Trophoblast cell (in vitro differentiated cells and primary cell): ENCODE measurements around the gene ARHGEF12.

Source experiments
- DNase-seq, 2 donors: peaks; one replicate each; pipeline ENCODE4 v3.0.0-alpha.2; 2016
- H2AFZ ChIP-seq: 2 replicates; pipeline ENCODE4 v1.6.1; 2013; ENCODE audit warnings: low read length, moderate library complexity, mild to moderate bottlenecking; ENCODE audit not compliant: insufficient read depth, poor library complexity
- H2AK5ac ChIP-seq: 2 replicates; pipeline ENCODE4 v1.6.1; 2013; ENCODE audit warnings: mild to moderate bottlenecking, low read length
- H2BK120ac ChIP-seq: 2 replicates; pipeline ENCODE4 v1.6.1; 2013; ENCODE audit warnings: low read length, mild to moderate bottlenecking, moderate library complexity; ENCODE audit not compliant: insufficient read depth, poor library complexity
- H2BK12ac ChIP-seq: 2 replicates; pipeline ENCODE4 v1.6.1; 2013; ENCODE audit warnings: mild to moderate bottlenecking, low read length, moderate library complexity
- H2BK5ac ChIP-seq: 2 replicates; pipeline ENCODE4 v1.6.1; 2013; ENCODE audit warnings: low read length, low read depth, moderate library complexity, mild to moderate bottlenecking; ENCODE audit not compliant: poor library complexity
- H3K14ac ChIP-seq: 2 replicates; pipeline ENCODE4 v1.6.1; 2013; ENCODE audit warnings: mild to moderate bottlenecking, low read length
- H3K18ac ChIP-seq: 2 replicates; pipeline ENCODE4 v1.6.1; 2013; ENCODE audit warnings: mild to moderate bottlenecking, low read length
- H3K23ac ChIP-seq: 2 replicates; pipeline ENCODE4 v1.6.1; 2013; ENCODE audit warnings: low read length
- H3K27ac ChIP-seq: 2 replicates; pipeline ENCODE4 v1.5.1; 2013; ENCODE audit warnings: low read depth, mild to moderate bottlenecking, inconsistent platforms, low read length, moderate library complexity
- H3K27me3 ChIP-seq: 2 replicates; pipeline ENCODE4 v1.6.1; 2013; ENCODE audit warnings: inconsistent platforms, mild to moderate bottlenecking, low read length, moderate library complexity; ENCODE audit not compliant: insufficient read depth
- H3K36me3 ChIP-seq, 2 experiments: 1 replicate in 1 of 2; 2 replicates in 1 of 2; pipeline ENCODE4 v1.6.1; 2013; ENCODE audit warnings: low read length in 2 of 2, mild to moderate bottlenecking in 2 of 2, moderate library complexity in 1 of 2; ENCODE audit not compliant: insufficient read depth in 2 of 2, control insufficient read depth in 1 of 2
- H3K4ac ChIP-seq: 2 replicates; pipeline ENCODE4 v1.6.1; 2013; ENCODE audit warnings: low read depth, mild to moderate bottlenecking, low read length, moderate library complexity
- H3K4me1 ChIP-seq, 2 experiments: 1 replicate in 1 of 2; 2 replicates in 1 of 2; pipeline ENCODE4 v1.6.1; 2013; ENCODE audit warnings: low read length in 2 of 2, mild to moderate bottlenecking in 2 of 2, moderate library complexity in 1 of 2; ENCODE audit not compliant: insufficient read depth in 2 of 2, control insufficient read depth in 1 of 2
- H3K4me2 ChIP-seq: 2 replicates; pipeline ENCODE4 v1.6.1; 2013; ENCODE audit warnings: inconsistent platforms, mild to moderate bottlenecking, low read length, moderate library complexity
- H3K4me3 ChIP-seq: 2 replicates; pipeline ENCODE4 v1.5.1; 2013; ENCODE audit warnings: mild to moderate bottlenecking, low read depth, low read length, inconsistent platforms
- H3K79me1 ChIP-seq: one replicate; pipeline ENCODE4 v1.6.1; 2013; ENCODE audit warnings: low read length
- H3K79me2 ChIP-seq: 2 replicates; pipeline ENCODE4 v1.6.1; 2013; ENCODE audit warnings: low read length, mild to moderate bottlenecking; ENCODE audit not compliant: control insufficient read depth, insufficient read depth, poor library complexity
- H3K9ac ChIP-seq: 2 replicates; pipeline ENCODE4 v1.6.1; 2013; ENCODE audit warnings: mild to moderate bottlenecking, low read length
- H3K9me3 ChIP-seq: 2 replicates; pipeline ENCODE4 v1.6.1; 2013; ENCODE audit warnings: low read depth, mild to moderate bottlenecking, control low read depth, inconsistent platforms, low read length; ENCODE audit not compliant: insufficient read depth
- H4K12ac ChIP-seq: 2 replicates; pipeline ENCODE4 v1.6.1; 2013; ENCODE audit warnings: low read depth, mild to moderate bottlenecking, low read length, moderate library complexity
- H4K8ac ChIP-seq: 2 replicates; pipeline ENCODE4 v1.6.1; 2013; ENCODE audit warnings: low read depth, mild to moderate bottlenecking, low read length, moderate library complexity
- H4K91ac ChIP-seq: one replicate; pipeline ENCODE4 v1.6.1; 2013; ENCODE audit warnings: low read depth, mild to moderate bottlenecking, low read length, moderate library complexity
- WGBS: extraction: QIAGEN DNeasy Blood & Tissue Kit; methylation state at CpG from one replicate; pipeline ENCODE4 v1.1.7; 2013; ENCODE audit warnings: missing lambda C conversion rate; ENCODE audit not compliant: insufficient read length, insufficient coverage; ENCODE audit errors: extremely low coverage; 5-methylcytosine and 5-hydroxymethylcytosine counted together

ARHGEF12 gene

GRCh38 chr11:120318906-120319305 lies 17.3 kb upstream of the ARHGEF12 start:
- no peak overlapping the region for H3K14ac ChIP-seq
- DNase-seq, result no peak
- no peak overlapping the region for H2AFZ ChIP-seq
- no peak overlapping the region for H3K4me3 ChIP-seq
- no peak overlapping the region for H4K91ac ChIP-seq
- H4K12ac ChIP-seq, result no peak overlapping the region
- H3K4ac ChIP-seq, result no peak overlapping the region
- no peak overlapping the region for H3K9ac ChIP-seq
- H4K8ac ChIP-seq, result no peak overlapping the region
- H3K23ac ChIP-seq, result no peak overlapping the region
- no peak overlapping the region for H2BK5ac ChIP-seq
- H3K79me2 ChIP-seq, result no peaks in the 10 kb centered on the region
- H3K4me2 ChIP-seq, result no peak overlapping the region
- H3K27ac ChIP-seq, result no peak overlapping the region
- no peak overlapping the region for H2BK120ac ChIP-seq
- H2AK5ac ChIP-seq, result no peak overlapping the region
- no peak overlapping the region for H2BK12ac ChIP-seq
- H3K36me3 ChIP-seq, result no peaks in the 10 kb centered on the region
- no peaks in the 10 kb centered on the region for H3K9me3 ChIP-seq
- 100% methylated on average over 2 of the region's 4 CpGs for WGBS
- H3K79me1 ChIP-seq, result no peaks in the 10 kb centered on the region
- no peak overlapping the region for H3K18ac ChIP-seq
- H3K27me3 ChIP-seq, result no peaks in the 10 kb centered on the region
- H3K4me1 ChIP-seq, result peaks cover 3 to 7% of the 10 kb centered on the region in 2 experiments

- peak within 1 kb of the TSS; percentile 76 for H3K27ac ChIP-seq
- H2AFZ ChIP-seq, result peak within 1 kb of the TSS; percentile 99
- H3K79me2 ChIP-seq, result peaks cover 4% of the 10 kb centered on the region
- peaks cover 0 to 2% of the 10 kb centered on the region in 2 experiments for H3K4me1 ChIP-seq
- peak within 1 kb of the TSS; percentile 83 for H2BK120ac ChIP-seq
- peak within 1 kb of the TSS; percentile 50 for H2BK12ac ChIP-seq
- peak within 1 kb of the TSS; percentile 99 for H4K12ac ChIP-seq
- H3K9me3 ChIP-seq, result no peaks in the 10 kb centered on the region
- no peak within 1 kb of the TSS for H3K23ac ChIP-seq
- DNase-seq, result peak; percentile 70 to 74
- H4K91ac ChIP-seq, result peak within 1 kb of the TSS; percentile 88
- peak within 1 kb of the TSS; percentile 83 for H3K4ac ChIP-seq
- peak within 1 kb of the TSS; percentile 96 for H3K14ac ChIP-seq
- peak within 1 kb of the TSS; percentile 99 for H4K8ac ChIP-seq
- peaks cover 4% of the 10 kb centered on the region in 2 experiments for H3K36me3 ChIP-seq
- WGBS, result no CpG with 5 or more reads among the region's 84 CpGs
- peak within 1 kb of the TSS; percentile 82 for H3K4me2 ChIP-seq
- H3K27me3 ChIP-seq, result no peaks in the 10 kb centered on the region
- H2BK5ac ChIP-seq, result peak within 1 kb of the TSS; percentile 72
- H3K9ac ChIP-seq, result peak within 1 kb of the TSS; percentile 78
- peaks cover 4% of the 10 kb centered on the region for H3K79me1 ChIP-seq
- peak within 1 kb of the TSS; percentile 32 for H2AK5ac ChIP-seq
- peak within 1 kb of the TSS; percentile 91 for H3K4me3 ChIP-seq
- H3K18ac ChIP-seq, result peak within 1 kb of the TSS; percentile 98
These were observed 11.0 kb upstream of the ARHGEF12 start, which contains the start of gene TLCD5 for GRCh38 chr11:120324932-120325810. Gene TLCD5 (plus strand): TSS chr11:120325299. CDS start chr11:120327442, 2,143 bp downstream.

GRCh38 chr11:120326228-120326627 lies 10.0 kb upstream of the ARHGEF12 start:
- Histone ChIP-seq H3K79me1 (peaks cover 4% of the 10 kb centered on the region), H4K12ac (no peak overlapping the region), H3K4me1 (peaks cover 0 to 3% of the 10 kb centered on the region in 2 experiments), H3K14ac (no peak overlapping the region), H3K4ac (no peak overlapping the region), H3K9me3 (no peaks in the 10 kb centered on the region), H3K27me3 (no peaks in the 10 kb centered on the region), H4K91ac (no peak overlapping the region), H2BK5ac (no peak overlapping the region), H2AFZ (no peak overlapping the region), H3K36me3 (peaks cover 6 to 9% of the 10 kb centered on the region in 2 experiments), H2BK120ac (no peak overlapping the region), H3K79me2 (peaks cover 4% of the 10 kb centered on the region), H4K8ac (no peak overlapping the region), H3K18ac (no peak overlapping the region), H3K23ac (no peak overlapping the region), H3K4me2 (no peak overlapping the region), H3K9ac (no peak overlapping the region), H2BK12ac (no peak overlapping the region), H3K27ac (no peak overlapping the region), H2AK5ac (no peak overlapping the region), H3K4me3 (no peak overlapping the region)
- no CpG with 5 or more reads among the region's 3 CpGs for WGBS
- DNase-seq, result peak; percentile 30 to 86

GRCh38 chr11:120326845-120327281 lies 9.3 kb upstream of the ARHGEF12 start:
- no peak overlapping the region for H2BK5ac ChIP-seq
- no peak overlapping the region for H3K9ac ChIP-seq
- H2BK120ac ChIP-seq, result no peak overlapping the region
- no peaks in the 10 kb centered on the region for H3K27me3 ChIP-seq
- H3K4ac ChIP-seq, result no peak overlapping the region
- H2AK5ac ChIP-seq, result no peak overlapping the region
- no peak overlapping the region for H4K91ac ChIP-seq
- H3K14ac ChIP-seq, result no peak overlapping the region
- no peak overlapping the region for H2AFZ ChIP-seq
- H3K23ac ChIP-seq, result no peak overlapping the region
- peaks cover 6 to 9% of the 10 kb centered on the region in 2 experiments for H3K36me3 ChIP-seq
- no peak overlapping the region for H3K4me2 ChIP-seq
- no peak overlapping the region for H4K12ac ChIP-seq
- peaks cover 4% of the 10 kb centered on the region for H3K79me1 ChIP-seq
- no peak overlapping the region for H4K8ac ChIP-seq
- H2BK12ac ChIP-seq, result no peak overlapping the region
- peaks cover 4% of the 10 kb centered on the region for H3K79me2 ChIP-seq
- H3K9me3 ChIP-seq, result no peaks in the 10 kb centered on the region
- H3K18ac ChIP-seq, result no peak overlapping the region
- DNase-seq, result peak; percentile 62 to 88
- H3K4me3 ChIP-seq, result no peak overlapping the region
- H3K4me1 ChIP-seq, result peaks cover 0 to 5% of the 10 kb centered on the region in 2 experiments
- WGBS, result no CpG with 5 or more reads among the region's 4 CpGs
- no peak overlapping the region for H3K27ac ChIP-seq
